Stimulated activated naive B cell treated with anti-CD40 and anti-IgM and Interleukin-4, amounts not matched to agents 10 μg/mL and 1 μg/mL and 100 μg/mL, for 72 hours (primary cell): ENCODE data around the gene NFKBIA.
"Not testable (repeated sequence)": the region's sequence is repeated elsewhere in the genome, so short reads cannot be mapped to it uniquely, and the experiment has no call there.

Experiments used
- ATAC-seq, 2 donors: fragments of 150-1000 bp; cut with Tn5 transposase; replicated peaks; 2 replicates each; pipeline ENCODE4 v1.10.0; 2021; ENCODE audit warnings: moderate library complexity in 1 of 2
- DNase-seq: peaks from one replicate; pipeline ENCODE4 v3.0.0; 2021
- H3K27ac Mint-ChIP-seq: one replicate; pipeline ENCODE4 v1.8.0; 2022; ENCODE audit warnings: mild to moderate bottlenecking, mixed read lengths
- H3K27me3 Mint-ChIP-seq, 2 donors: one replicate each; pipeline ENCODE4 v1.8.0; 2022; ENCODE audit warnings: mixed read lengths in 2 of 2
- H3K36me3 Mint-ChIP-seq, 2 donors: one replicate each; pipeline ENCODE4 v1.8.0; 2022; ENCODE audit warnings: mixed read lengths in 2 of 2, mild to moderate bottlenecking in 1 of 2
- H3K4me1 Mint-ChIP-seq, 2 donors: one replicate each; pipeline ENCODE4 v1.8.0; 2022; ENCODE audit warnings: mixed read lengths in 2 of 2, mild to moderate bottlenecking in 1 of 2
- H3K4me3 Mint-ChIP-seq, 2 donors: one replicate each; pipeline ENCODE4 v1.8.0; 2022; ENCODE audit warnings: mild to moderate bottlenecking in 2 of 2, mixed read lengths in 2 of 2, moderate library complexity in 1 of 2
- H3K9me3 Mint-ChIP-seq, 2 donors: one replicate each; pipeline ENCODE4 v1.8.0; 2022; ENCODE audit warnings: mixed read lengths in 2 of 2, mild to moderate bottlenecking in 1 of 2

Gene NFKBIA, protein sequence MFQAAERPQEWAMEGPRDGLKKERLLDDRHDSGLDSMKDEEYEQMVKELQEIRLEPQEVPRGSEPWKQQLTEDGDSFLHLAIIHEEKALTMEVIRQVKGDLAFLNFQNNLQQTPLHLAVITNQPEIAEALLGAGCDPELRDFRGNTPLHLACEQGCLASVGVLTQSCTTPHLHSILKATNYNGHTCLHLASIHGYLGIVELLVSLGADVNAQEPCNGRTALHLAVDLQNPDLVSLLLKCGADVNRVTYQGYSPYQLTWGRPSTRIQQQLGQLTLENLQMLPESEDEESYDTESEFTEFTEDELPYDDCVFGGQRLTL

DNA sequence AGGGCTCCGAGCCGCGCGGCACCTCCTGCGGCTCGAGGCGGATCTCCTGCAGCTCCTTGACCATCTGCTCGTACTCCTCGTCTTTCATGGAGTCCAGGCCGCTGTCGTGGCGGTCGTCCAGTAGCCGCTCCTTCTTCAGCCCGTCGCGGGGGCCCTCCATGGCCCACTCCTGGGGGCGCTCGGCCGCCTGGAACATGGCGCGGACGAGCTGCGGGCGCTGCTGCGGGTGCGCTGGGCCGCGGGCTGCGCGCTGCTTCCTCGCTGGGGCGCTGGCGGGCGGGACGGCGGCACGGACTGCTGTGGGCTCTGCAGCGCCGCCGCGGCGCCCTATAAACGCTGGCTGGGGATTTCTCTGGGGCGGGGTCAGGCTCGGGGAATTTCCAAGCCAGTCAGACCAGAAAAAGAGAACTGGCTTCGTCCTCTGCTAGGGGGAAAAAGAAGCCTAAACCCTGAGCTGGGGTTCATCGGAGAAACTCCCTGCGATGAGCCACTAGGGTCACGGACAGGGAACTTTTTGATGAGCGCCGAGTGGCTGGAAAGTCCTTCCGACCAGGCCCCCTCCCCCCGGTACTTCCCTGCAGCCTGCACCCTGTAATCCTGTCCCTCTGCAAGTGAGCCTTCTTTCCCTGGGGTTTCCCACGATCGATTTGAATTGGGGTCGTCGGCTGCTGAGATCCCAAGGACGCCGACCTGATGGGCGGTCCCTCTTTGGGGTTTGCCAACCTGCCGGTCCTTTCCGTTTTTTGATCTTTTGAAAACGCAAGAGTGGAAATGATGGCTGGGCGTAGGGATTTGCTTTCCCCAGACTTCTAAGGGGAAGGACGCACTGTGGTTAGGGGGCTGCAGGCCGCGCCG, at the start of gene NFKBIA:
Gene NFKBIA (minus strand): TSS at position 301 of the 855 bp plus-strand sequence. CDS start 105 bp downstream, at position 196.
- H3K4me1 Mint-ChIP-seq = peaks cover 36 to 68% of the 10 kb centered on the region in 2 donors
- ATAC-seq = peak; percentile 74 to 78
- peak; percentile 96 for DNase-seq
- peak within 1 kb of the TSS; percentile 100 for H3K27ac Mint-ChIP-seq
- H3K4me3 Mint-ChIP-seq = peak within 1 kb of the TSS; percentile 99 to 100
- no peaks in the 10 kb centered on the region for H3K27me3 Mint-ChIP-seq
- no peaks in the 10 kb centered on the region for H3K9me3 Mint-ChIP-seq
- peaks cover 32 to 40% of the 10 kb centered on the region in 2 donors for H3K36me3 Mint-ChIP-seq

DNA sequence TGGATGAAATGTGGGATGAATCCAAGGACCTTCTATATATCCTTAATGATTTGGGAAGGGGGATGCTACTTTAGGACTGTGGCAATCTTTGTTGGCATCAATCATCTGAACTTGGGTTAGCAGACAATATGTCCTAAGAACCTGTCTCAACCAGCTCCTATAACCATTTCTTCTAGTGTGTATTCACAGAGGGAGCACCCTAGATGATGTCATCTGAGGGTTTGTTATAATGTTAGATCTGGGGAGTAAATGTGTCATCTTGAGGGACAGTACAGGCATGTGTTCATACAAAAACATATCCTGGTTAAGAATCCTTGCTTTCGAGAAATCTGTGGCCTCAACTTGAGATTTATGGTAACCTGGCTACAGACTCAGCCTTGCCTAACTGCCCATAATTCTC, 41.9 kb upstream of the NFKBIA start:
- no peak for ATAC-seq
- H3K4me3 Mint-ChIP-seq = no peak overlapping the region
- peaks cover 0 to 1% of the 10 kb centered on the region in 2 donors for H3K36me3 Mint-ChIP-seq
- DNase-seq = no peak
- H3K9me3 Mint-ChIP-seq = peaks cover 0 to 3% of the 10 kb centered on the region in 2 donors
- no peaks in the 10 kb centered on the region for H3K4me1 Mint-ChIP-seq
- H3K27me3 Mint-ChIP-seq = peaks cover 5 to 6% of the 10 kb centered on the region in 2 donors
- H3K27ac Mint-ChIP-seq = no peak overlapping the region

DNA sequence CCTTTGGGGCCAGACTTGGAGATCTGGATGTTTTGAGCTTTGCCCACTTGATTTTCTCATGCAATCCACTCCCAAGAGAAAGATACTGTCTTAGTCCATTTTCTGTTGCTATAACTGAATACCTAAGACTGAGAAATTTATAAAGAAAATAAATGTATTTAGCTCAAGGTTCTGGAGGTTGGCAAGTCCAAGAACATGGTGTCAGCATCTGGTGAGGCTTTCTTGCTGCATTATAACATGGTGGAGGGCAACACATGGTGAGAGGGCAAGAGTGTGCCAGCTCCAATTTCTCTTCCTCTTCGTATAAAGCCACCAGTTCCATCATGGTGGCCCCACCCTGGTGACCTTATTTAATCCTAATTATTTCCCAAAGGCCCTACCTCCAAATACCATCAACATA, 39.6 kb upstream of the NFKBIA start:
- Mint-ChIP-seq H3K4me3 (no peak overlapping the region), H3K9me3 (peaks cover 0 to 3% of the 10 kb centered on the region in 2 donors), H3K27ac (no peak overlapping the region), H3K27me3 (peaks cover 5 to 6% of the 10 kb centered on the region in 2 donors), H3K36me3 (peaks cover 0 to 1% of the 10 kb centered on the region in 2 donors), H3K4me1 (peaks cover 5 to 8% of the 10 kb centered on the region in 2 donors)
- no peak for DNase-seq
- no peak for ATAC-seq

DNA sequence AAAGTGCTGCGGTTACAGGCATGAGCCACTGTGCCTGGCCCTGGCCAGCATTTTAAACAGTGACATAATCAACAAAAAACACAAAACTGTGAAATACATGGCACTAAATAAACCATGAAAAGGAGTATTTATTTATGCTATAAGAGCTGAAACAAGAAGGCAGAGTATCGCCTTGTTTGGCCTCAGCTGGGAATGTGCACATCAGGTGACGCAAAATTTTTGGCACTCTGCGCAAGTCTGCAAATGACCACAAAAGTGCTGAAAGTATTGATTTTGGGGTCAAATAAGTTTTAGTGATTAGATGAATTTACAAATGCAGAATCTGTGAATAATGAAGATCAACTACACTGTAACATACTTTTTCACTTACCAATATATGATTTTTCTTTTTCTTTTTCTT, 36.6 kb upstream of the NFKBIA start:
- Mint-ChIP-seq H3K27ac (no peak overlapping the region), H3K4me1 (peaks cover 6 to 9% of the 10 kb centered on the region in 2 donors), H3K9me3 (peaks cover 0 to 3% of the 10 kb centered on the region in 2 donors), H3K27me3 (no peaks in the 10 kb centered on the region), H3K36me3 (no peaks in the 10 kb centered on the region), H3K4me3 (no peak overlapping the region)
- DNase-seq (no peak), ATAC-seq (no peak)

GRCh38 chr14:35438910-35439713, 34.6 kb upstream of the NFKBIA start:
- no peaks in the 10 kb centered on the region for H3K27me3 Mint-ChIP-seq
- H3K9me3 Mint-ChIP-seq = peaks cover 0 to 3% of the 10 kb centered on the region in 2 donors
- peak; percentile 24 for DNase-seq
- no peak overlapping the region for H3K4me3 Mint-ChIP-seq
- no peak overlapping the region for H3K27ac Mint-ChIP-seq
- ATAC-seq = peak; percentile 89 to 91
- H3K36me3 Mint-ChIP-seq = no peaks in the 10 kb centered on the region
- peaks cover 8 to 9% of the 10 kb centered on the region in 2 donors for H3K4me1 Mint-ChIP-seq

GRCh38 chr14:35438492-35438891, 33.9 kb upstream of the NFKBIA start:
- not testable (repeated sequence) for H3K4me3 Mint-ChIP-seq, ATAC-seq, DNase-seq, H3K9me3 Mint-ChIP-seq, H3K36me3 Mint-ChIP-seq, H3K4me1 Mint-ChIP-seq, H3K27ac Mint-ChIP-seq, H3K27me3 Mint-ChIP-seq

- Mint-ChIP-seq H3K36me3 (no peaks in the 10 kb centered on the region), H3K4me1 (peaks cover 9 to 10% of the 10 kb centered on the region in 2 donors)
- ATAC-seq = no peak
Measured at GRCh38 chr14:35435177-35435576, 30.6 kb upstream of the NFKBIA start.

DNA sequence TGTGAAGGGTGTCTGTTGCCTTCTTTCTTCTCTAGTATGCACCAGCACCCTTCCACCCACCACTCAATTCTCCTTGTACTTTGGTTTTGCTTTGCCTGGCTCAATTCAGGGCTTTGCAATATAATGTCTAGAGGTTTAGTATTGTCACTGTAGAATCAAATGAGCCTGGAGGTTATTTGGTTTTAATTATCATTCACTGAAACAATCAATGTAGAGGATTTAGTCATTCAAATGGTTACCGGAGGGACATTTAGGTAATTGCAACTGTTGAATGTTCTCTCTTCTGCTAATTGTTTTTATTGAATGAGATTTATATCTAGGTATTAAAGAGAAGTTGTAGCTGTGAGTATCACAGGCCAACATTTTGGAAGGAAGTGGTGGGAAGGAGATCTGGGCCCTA, 29.3 kb upstream of the NFKBIA start:
- no peaks in the 10 kb centered on the region for H3K27me3 Mint-ChIP-seq
- peaks cover 0 to 7% of the 10 kb centered on the region in 2 donors for H3K4me1 Mint-ChIP-seq
- no peak overlapping the region for H3K4me3 Mint-ChIP-seq
- H3K9me3 Mint-ChIP-seq = no peaks in the 10 kb centered on the region
- no peaks in the 10 kb centered on the region for H3K36me3 Mint-ChIP-seq
- H3K27ac Mint-ChIP-seq = no peak overlapping the region
- DNase-seq (no peak), ATAC-seq (no peak)

More at GRCh38 chr14:35435177-35435576, 30.6 kb upstream of the NFKBIA start:
- Mint-ChIP-seq H3K9me3 (no peaks in the 10 kb centered on the region), H3K27me3 (no peaks in the 10 kb centered on the region), H3K4me3 (no peak overlapping the region), H3K27ac (peak overlapping the region; percentile 27)
- no peak for DNase-seq

- no peaks in the 10 kb centered on the region for H3K27me3 Mint-ChIP-seq
- DNase-seq (no peak), ATAC-seq (no peak)
- H3K4me1 Mint-ChIP-seq = peaks cover 0 to 7% of the 10 kb centered on the region in 2 donors
- no peak overlapping the region for H3K4me3 Mint-ChIP-seq
- no peaks in the 10 kb centered on the region for H3K9me3 Mint-ChIP-seq
- no peaks in the 10 kb centered on the region for H3K36me3 Mint-ChIP-seq
- H3K27ac Mint-ChIP-seq = no peak overlapping the region
Measured at GRCh38 chr14:35430459-35431199, 26.1 kb upstream of the NFKBIA start.

- Mint-ChIP-seq H3K4me3 (no peak overlapping the region), H3K9me3 (no peaks in the 10 kb centered on the region), H3K27ac (no peak overlapping the region), H3K36me3 (no peaks in the 10 kb centered on the region), H3K27me3 (no peaks in the 10 kb centered on the region), H3K4me1 (peaks cover 0 to 4% of the 10 kb centered on the region in 2 donors)
- ATAC-seq (no peak), DNase-seq (no peak)
Measured at GRCh38 chr14:35429951-35430350, 25.4 kb upstream of the NFKBIA start.

DNA sequence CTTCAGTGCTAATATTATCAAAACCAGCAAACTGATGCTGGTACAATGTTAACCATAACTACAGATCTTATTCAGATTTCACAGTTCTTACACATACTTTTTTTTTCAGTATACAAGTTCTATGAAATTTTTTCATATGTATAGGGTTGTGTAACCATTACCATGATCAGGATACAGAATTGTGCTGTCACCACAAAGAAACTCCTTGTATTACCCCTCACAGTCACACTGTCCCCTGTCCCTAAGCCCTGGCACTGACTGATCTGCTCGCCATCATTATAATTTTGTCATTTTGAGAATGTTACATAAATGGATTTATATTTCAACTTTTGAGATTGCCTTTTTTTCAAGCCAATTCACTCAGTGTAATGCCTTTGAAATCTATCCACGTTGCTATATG, 21.3 kb upstream of the NFKBIA start:
- Mint-ChIP-seq H3K9me3 (peaks cover 0 to 5% of the 10 kb centered on the region in 2 donors), H3K36me3 (no peaks in the 10 kb centered on the region), H3K4me1 (peaks cover 7 to 9% of the 10 kb centered on the region in 2 donors), H3K4me3 (no peak overlapping the region), H3K27ac (no peak overlapping the region), H3K27me3 (no peaks in the 10 kb centered on the region)
- no peak for DNase-seq
- no peak for ATAC-seq

DNA sequence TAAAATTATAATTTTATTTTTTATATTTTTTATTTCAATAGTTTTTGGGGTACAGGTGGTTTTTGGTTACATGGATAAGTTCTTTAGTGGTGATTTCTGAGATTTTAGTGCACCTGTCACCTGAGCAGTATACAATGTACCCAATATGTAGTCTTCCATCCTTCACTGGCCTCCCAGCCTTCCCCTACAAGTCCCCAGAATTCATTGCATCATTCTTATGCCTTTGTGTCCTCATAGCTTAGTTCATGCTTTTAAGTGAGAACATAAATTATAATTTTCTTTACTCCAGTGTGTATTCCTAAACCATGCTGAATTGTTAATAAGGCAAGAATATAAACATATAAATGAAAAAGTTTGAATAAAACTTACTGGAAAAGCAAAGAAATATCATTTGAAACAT, 19.1 kb upstream of the NFKBIA start:
- no peaks in the 10 kb centered on the region for H3K36me3 Mint-ChIP-seq
- H3K9me3 Mint-ChIP-seq = peaks cover 0 to 5% of the 10 kb centered on the region in 2 donors
- H3K4me1 Mint-ChIP-seq = peaks cover 4 to 9% of the 10 kb centered on the region in 2 donors
- H3K4me3 Mint-ChIP-seq = no peak overlapping the region
- no peak overlapping the region for H3K27ac Mint-ChIP-seq
- H3K27me3 Mint-ChIP-seq = no peaks in the 10 kb centered on the region
- DNase-seq = no peak
- no peak for ATAC-seq

- ATAC-seq (no peak), DNase-seq (no peak)
- H3K4me1 Mint-ChIP-seq = peaks cover 25 to 36% of the 10 kb centered on the region in 2 donors
- H3K27ac Mint-ChIP-seq = no peak overlapping the region
- H3K4me3 Mint-ChIP-seq = no peak overlapping the region
- H3K9me3 Mint-ChIP-seq = peaks cover 0 to 5% of the 10 kb centered on the region in 2 donors
- H3K27me3 Mint-ChIP-seq = no peaks in the 10 kb centered on the region
- no peaks in the 10 kb centered on the region for H3K36me3 Mint-ChIP-seq
Measured at GRCh38 chr14:35420036-35420811, 15.7 kb upstream of the NFKBIA start.
